GM12865 (cell line): ENCODE results near the gene HORMAD1.
"Not testable (repeated sequence)": the region's sequence is repeated elsewhere in the genome, so short reads cannot be mapped to it uniquely, and the experiment has no call there.

ENCODE experiments used
- DNase-seq: peaks from one replicate; pipeline ENCODE4 v3.0.0; 2010; ENCODE audit warnings: low read depth
- H3K4me3 ChIP-seq: 2 replicates; pipeline ENCODE4 v1.5.1; 2011; ENCODE audit warnings: mild to moderate bottlenecking, low read depth, low read length, control low read depth
- TF ChIP-seq, protein P1 (sequence below): IDR thresholded peaks from 2 replicates; pipeline ENCODE4 v1.5.1; 2011; ENCODE audit warnings: low read length, control low read depth, low read depth, inconsistent platforms; ENCODE audit not compliant: insufficient read depth; ENCODE audit errors: missing control alignments

The HORMAD1 gene

DNA sequence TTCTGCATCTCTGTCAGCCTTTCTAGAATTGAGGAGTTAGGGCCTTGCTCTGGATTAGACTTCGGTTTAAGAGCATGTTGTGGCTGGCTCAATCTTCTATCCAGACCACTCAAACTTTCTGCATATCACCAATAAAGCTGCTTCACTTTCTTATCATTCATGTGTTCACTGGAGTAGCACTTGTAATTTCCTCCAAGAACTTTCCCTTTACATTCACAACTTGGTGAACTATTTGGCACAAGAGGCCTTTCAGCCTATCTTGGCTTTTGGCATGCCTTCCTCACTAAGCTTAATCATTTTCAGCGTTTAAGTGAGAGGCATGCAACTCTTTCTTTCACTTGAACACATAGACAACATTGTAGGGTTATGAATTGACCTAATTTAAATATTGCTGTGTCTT, 3.6 kb upstream of the HORMAD1 start:
- TF ChIP-seq, protein P1, sequence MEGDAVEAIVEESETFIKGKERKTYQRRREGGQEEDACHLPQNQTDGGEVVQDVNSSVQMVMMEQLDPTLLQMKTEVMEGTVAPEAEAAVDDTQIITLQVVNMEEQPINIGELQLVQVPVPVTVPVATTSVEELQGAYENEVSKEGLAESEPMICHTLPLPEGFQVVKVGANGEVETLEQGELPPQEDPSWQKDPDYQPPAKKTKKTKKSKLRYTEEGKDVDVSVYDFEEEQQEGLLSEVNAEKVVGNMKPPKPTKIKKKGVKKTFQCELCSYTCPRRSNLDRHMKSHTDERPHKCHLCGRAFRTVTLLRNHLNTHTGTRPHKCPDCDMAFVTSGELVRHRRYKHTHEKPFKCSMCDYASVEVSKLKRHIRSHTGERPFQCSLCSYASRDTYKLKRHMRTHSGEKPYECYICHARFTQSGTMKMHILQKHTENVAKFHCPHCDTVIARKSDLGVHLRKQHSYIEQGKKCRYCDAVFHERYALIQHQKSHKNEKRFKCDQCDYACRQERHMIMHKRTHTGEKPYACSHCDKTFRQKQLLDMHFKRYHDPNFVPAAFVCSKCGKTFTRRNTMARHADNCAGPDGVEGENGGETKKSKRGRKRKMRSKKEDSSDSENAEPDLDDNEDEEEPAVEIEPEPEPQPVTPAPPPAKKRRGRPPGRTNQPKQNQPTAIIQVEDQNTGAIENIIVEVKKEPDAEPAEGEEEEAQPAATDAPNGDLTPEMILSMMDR = no peak
- DNase-seq = no peak
- no peak overlapping the region for H3K4me3 ChIP-seq

DNA sequence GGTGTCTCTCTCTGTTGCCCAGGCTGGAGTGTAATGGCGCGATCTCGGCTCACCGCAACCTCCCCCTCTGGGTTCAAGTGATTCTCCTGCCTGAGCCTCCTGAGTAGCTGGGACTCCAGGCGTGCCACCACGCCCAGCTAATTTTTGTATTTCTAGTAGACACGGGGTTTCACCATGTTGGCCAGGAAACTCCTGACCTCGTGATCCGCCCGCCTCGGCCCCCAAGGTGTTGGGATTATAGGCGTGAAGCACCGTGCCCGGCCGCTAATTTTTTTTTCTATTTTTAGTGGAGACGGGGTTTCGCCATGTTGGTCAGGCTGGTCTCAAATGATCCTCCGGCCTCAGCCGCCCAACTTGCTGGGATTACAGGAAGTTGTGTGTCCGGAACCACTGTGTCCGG, 597 bp downstream of the HORMAD1 start:
- no peak for DNase-seq
- TF ChIP-seq, protein P1 = no peak

DNA sequence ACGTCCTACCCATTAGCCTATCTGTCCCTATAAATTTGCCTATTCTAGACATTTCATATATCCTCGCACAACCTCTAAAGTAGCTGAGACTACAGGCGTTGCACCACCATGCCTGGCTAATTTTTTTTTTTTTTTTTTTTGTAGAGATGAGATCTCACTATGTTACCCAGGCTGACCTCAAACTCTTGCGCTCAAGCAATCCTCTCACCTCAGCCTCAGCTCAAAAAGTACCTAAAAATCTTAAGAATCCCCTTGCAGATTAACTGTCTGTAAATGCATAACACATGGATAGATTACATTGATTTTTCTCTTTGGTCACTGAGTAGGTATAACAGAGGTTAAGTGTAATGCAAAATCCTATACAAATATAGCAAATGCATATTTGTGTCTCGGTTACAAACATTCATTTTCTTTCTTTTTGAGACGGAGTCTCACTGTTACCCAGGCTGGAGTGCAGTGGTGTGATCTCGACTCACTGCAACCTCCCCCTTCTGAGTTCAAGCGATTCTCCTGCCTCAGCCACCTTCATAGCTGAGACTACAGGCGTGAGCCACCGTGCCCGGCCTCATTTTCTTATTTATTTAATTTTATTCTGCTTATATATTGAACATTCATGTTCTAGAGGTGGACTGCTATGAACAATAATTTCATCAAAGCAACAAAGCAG, 2.3 kb downstream of the HORMAD1 start:
- TF ChIP-seq, protein P1 = no peak
- no peak overlapping the region for H3K4me3 ChIP-seq

More for the DNA sequence above, 597 bp downstream of the HORMAD1 start:
- no peak overlapping the region for H3K4me3 ChIP-seq

DNA sequence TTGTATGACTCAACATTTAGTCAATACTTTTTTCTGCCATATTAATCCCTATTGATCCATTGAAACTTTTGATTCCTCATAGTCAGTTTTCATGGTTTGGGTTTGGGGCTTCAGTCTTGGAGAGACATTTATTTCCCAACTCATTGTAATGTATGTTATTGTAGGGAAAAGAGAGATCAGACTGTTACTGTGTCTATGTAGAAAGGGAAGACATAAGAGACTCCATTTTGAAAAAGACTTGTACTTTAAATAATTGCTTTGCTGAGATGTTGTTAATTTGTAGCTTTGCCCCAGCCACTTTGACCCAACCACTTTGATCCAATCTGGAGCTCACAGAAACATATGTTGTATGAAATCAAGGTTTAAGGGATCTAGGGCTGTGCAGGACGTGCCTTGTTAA, 11.7 kb downstream of the HORMAD1 start:
- not testable (repeated sequence) for DNase-seq

More for the DNA sequence above, 2.3 kb downstream of the HORMAD1 start:
- DNase-seq = no peak

DNA sequence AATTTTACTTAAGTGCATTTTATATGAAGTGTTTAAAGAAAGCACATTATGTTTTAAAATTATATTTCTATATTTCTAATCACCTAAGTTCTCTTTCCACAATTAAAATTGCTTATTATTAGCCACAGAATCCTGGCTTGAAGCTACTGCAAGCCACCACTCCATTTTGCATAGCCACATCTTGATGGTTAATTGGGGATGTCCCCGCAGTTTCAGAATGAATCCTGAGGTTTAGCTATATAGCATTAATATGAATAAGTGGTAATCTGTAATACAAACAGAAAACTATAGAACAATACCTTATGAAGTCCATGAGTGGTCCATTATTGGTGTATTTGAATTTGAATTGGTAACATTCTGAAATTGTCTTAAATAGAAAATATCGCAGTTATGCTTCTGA, 12.1 kb downstream of the HORMAD1 start:
- TF ChIP-seq, protein P1 = no peak
- peak; percentile 60 for DNase-seq
- H3K4me3 ChIP-seq = no peak overlapping the region

More for the DNA sequence above, 11.7 kb downstream of the HORMAD1 start:
- not testable (repeated sequence) for H3K4me3 ChIP-seq

DNA sequence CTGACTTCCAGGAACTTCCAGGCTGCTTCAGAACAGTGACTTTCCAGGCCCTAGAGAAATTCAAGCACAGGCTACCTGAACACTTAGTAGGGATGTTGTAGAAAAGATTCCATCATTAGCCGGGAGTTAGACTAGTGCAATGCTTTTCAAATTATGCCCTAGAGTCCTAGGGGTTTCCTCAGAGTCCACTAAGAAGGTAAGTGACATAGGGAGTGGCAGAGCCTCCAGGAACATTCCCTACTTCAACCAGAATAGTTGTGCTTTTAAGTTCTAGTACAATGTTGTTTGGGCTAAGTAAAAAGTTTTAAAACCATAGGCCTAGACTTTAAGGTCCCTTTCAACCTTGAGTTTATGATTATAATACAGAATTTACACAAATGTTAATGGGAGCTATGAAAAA, 14.6 kb downstream of the HORMAD1 start:
- no peak overlapping the region for H3K4me3 ChIP-seq
- TF ChIP-seq, protein P1 = no peak
- DNase-seq = no peak

DNA sequence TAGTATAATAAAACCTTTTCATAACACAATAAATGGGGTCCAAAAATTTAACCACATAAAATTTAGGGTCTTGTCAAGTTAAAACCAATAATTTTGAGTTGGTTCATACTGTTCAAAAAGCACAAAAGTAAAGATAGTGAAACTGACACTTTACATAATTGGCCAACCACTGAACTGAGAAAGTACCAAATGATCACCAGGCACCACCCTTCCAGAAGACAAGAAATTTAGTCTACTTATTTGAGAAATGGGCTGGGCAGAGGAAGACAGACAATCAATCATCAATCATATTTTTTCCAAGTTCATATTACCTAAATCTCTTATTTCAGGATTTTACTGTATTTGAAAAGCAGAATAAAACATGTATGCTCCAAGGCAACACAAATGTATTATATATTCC, 17.3 kb downstream of the HORMAD1 start:
- peak; percentile 26 for DNase-seq
- TF ChIP-seq, protein P1 = no peak
- H3K4me3 ChIP-seq = no peak overlapping the region
